GM23338 (cell line): ENCODE measurements around the gene NEO1.

Experiments
- CREB1 ChIP-seq: fragments of 250-450 bp; sonication (Bioruptor Pico); IDR thresholded peaks from 2 replicates; pipeline ENCODE4 v1.5.0; 2020; ENCODE audit warnings: low read depth, mild to moderate bottlenecking, moderate library complexity
- CTCF ChIP-seq, 2 experiments: fragments of 200-600 bp in 1 of 2; sonication (generic) in 1 of 2; conservative IDR thresholded peaks; 2 replicates each; pipeline versions ENCODE4 v1.5.1 to v1.6.1; 2016 to 2017; ENCODE audit warnings: antibody characterized with exemption in 2 of 2, low read depth in 2 of 2, mild to moderate bottlenecking in 2 of 2, moderate library complexity in 1 of 2
- ETS1 ChIP-seq: IDR thresholded peaks from 2 replicates; pipeline ENCODE4 v1.6.1; 2016; ENCODE audit warnings: antibody characterized with exemption
- EZH2 ChIP-seq: fragments of 200-600 bp; sonication (generic); IDR thresholded peaks from one replicate; pipeline ENCODE4 v1.8.0; 2017; ENCODE audit warnings: antibody characterized with exemption, mild to moderate bottlenecking, low read depth; ENCODE audit not compliant: unreplicated experiment
- EZH2phosphoT487 ChIP-seq: fragments of 200-600 bp; sonication (generic); IDR thresholded peaks from one replicate; pipeline ENCODE4 v1.8.1; 2018; ENCODE audit warnings: antibody characterized with exemption; ENCODE audit not compliant: unreplicated experiment
- JUNB ChIP-seq: IDR thresholded peaks from one replicate; pipeline ENCODE4 v1.6.1; 2016; ENCODE audit warnings: antibody characterized with exemption; ENCODE audit not compliant: unreplicated experiment
- NANOG ChIP-seq: IDR thresholded peaks from 2 replicates; pipeline ENCODE4 v1.6.1; 2016; ENCODE audit warnings: antibody characterized with exemption, borderline replicate concordance
- POLR2AphosphoS5 ChIP-seq: IDR thresholded peaks from 2 replicates; pipeline ENCODE4 v1.6.1; 2016; ENCODE audit warnings: antibody characterized with exemption, low read depth
- REST ChIP-seq: IDR thresholded peaks from one replicate; pipeline ENCODE4 v1.6.1; 2018; ENCODE audit warnings: antibody characterized with exemption; ENCODE audit not compliant: unreplicated experiment
- STAT1 ChIP-seq: IDR thresholded peaks from one replicate; pipeline ENCODE4 v1.6.1; 2016; ENCODE audit warnings: antibody characterized with exemption; ENCODE audit not compliant: unreplicated experiment
- ZNF114 ChIP-seq: fragments of 250-450 bp; sonication (Bioruptor Pico); IDR thresholded peaks from 2 replicates; pipeline ENCODE4 v1.5.0; 2020; ENCODE audit warnings: mild to moderate bottlenecking, moderate library complexity
- ZNF331 ChIP-seq: fragments of 250-450 bp; sonication (Bioruptor Pico); IDR thresholded peaks from 2 replicates; pipeline ENCODE4 v1.5.0; 2020; ENCODE audit warnings: low read depth, mild to moderate bottlenecking, moderate library complexity
- ZNF462 ChIP-seq: fragments of 250-450 bp; sonication (Bioruptor Pico); IDR thresholded peaks from 2 replicates; pipeline ENCODE4 v1.5.0; 2020; ENCODE audit warnings: mild to moderate bottlenecking, moderate library complexity

GRCh38 chr15:73303636-73304035 is 251.4 kb downstream of the NEO1 start:
- TF ChIP-seq EZH2, result no peak
- no peak for TF ChIP-seq CTCF (conservative IDR thresholded peaks at IDR 0.05; ENCODE audit: low read depth in 2 of 2)
- TF ChIP-seq JUNB, result no peak
- no peak for TF ChIP-seq POLR2AphosphoS5
- no peak for TF ChIP-seq ZNF331
- TF ChIP-seq EZH2phosphoT487, result no peak
- no peak for TF ChIP-seq CREB1 (CRISPR knock-in tag)
- no peak for TF ChIP-seq REST
- TF ChIP-seq ETS1, result no peak
- TF ChIP-seq STAT1, result no peak
- TF ChIP-seq ZNF462, result no peak
- no peak for TF ChIP-seq NANOG
- no peak for TF ChIP-seq ZNF114 (CRISPR knock-in tag)
